Hematopoietic multipotent progenitor cell treated with erythropoietin and hydrocortisone succinate and interleukin-3 and kit ligand, for 17 days (in vitro differentiated cells): ENCODE measurements around the gene PERP.
"Not testable (repeated sequence)": the region's sequence is repeated elsewhere in the genome, so short reads cannot be mapped to it uniquely, and the experiment has no call there.

Source experiments
- DNase-seq: peaks from one replicate; pipeline ENCODE4 v3.0.0-alpha.2; 2015; ENCODE audit warnings: low spot score

PERP gene

GRCh38 chr6:138105446-138105845 lies 1.8 kb downstream of the PERP start:
- DNase-seq, result no peak

GRCh38 chr6:138104618-138105213 lies 2.5 kb downstream of the PERP start:
- DNase-seq, result no peak

GRCh38 chr6:138103871-138104270 lies 3.3 kb downstream of the PERP start:
- DNase-seq, result no peak

- no peak for DNase-seq
Observed at GRCh38 chr6:138101946-138102731, 5.1 kb downstream of the PERP start.

GRCh38 chr6:138099832-138100231 lies 7.4 kb downstream of the PERP start:
- DNase-seq, result no peak

- no peak for DNase-seq
Observed at GRCh38 chr6:138098306-138098705, 8.9 kb downstream of the PERP start.

- DNase-seq, result no peak
Observed at GRCh38 chr6:138094260-138094659, 13.0 kb downstream of the PERP start.

GRCh38 chr6:138093632-138094031 lies 13.6 kb downstream of the PERP start:
- DNase-seq, result no peak

- no peak for DNase-seq
Observed at GRCh38 chr6:138092686-138093085, 14.5 kb downstream of the PERP start.

GRCh38 chr6:138089325-138089724 lies 17.9 kb downstream of the PERP start:
- no peak for DNase-seq

- DNase-seq, result no peak
Observed at GRCh38 chr6:138088326-138088762, 18.9 kb downstream of the PERP start.

GRCh38 chr6:138087593-138088325 lies 19.5 kb downstream of the PERP start:
- DNase-seq, result no peak

- DNase-seq, result no peak
Observed at GRCh38 chr6:138086573-138087196, 20.5 kb downstream of the PERP start.

- DNase-seq, result no peak
Observed at GRCh38 chr6:138085839-138086222, 21.4 kb downstream of the PERP start.

GRCh38 chr6:138084904-138085838 lies 22.0 kb downstream of the PERP start:
- DNase-seq, result no peak

GRCh38 chr6:138082232-138082631 lies 25.0 kb downstream of the PERP start:
- DNase-seq, result no peak

- not testable (repeated sequence) for DNase-seq
Observed at GRCh38 chr6:138079556-138079955, 27.7 kb downstream of the PERP start.

GRCh38 chr6:138078491-138078890 lies 28.7 kb downstream of the PERP start:
- no peak for DNase-seq

GRCh38 chr6:138073264-138073663 lies 34.0 kb downstream of the PERP start:
- no peak for DNase-seq

- DNase-seq, result no peak
Observed at GRCh38 chr6:138063726-138064125, 43.5 kb downstream of the PERP start.

- no peak for DNase-seq
Observed at GRCh38 chr6:138054982-138055381, 52.2 kb downstream of the PERP start.
